IMR-90 (cell line): ENCODE data around the gene FAM3D. TPM values are rescaled to one million over a fixed set of nuclear protein-coding genes. Genes with fewer than 3 reads are reported as not detected.

Experiments
- ATAC-seq: fragments of 200-7000 bp; cut with Tn5 transposase; 2 replicates; pipeline ENCODE4 v1.9.1; 2020; ENCODE audit warnings: low read depth, mild to moderate bottlenecking, moderate library complexity
- BruUV-seq: library from RNA; stranded (reverse); fragments of 400-500 nt; replicated peaks from 2 replicates; lab custom pipeline; 2021; lab: Mats Ljungman, UMichigan
- CTCF ChIA-PET: fragments of 300-600 bp; formaldehyde crosslinking; extraction: SDS; loops from one replicate; lab custom pipeline; 2021; ENCODE audit warnings: antibody characterized with exemption; lab: Yijun Ruan, JAX
- POLR2A ChIA-PET: fragments of 300-600 bp; sonication (Branson Sonifier 250); formaldehyde crosslinking; loops from one replicate; lab custom pipeline; 2022; ENCODE audit warnings: antibody characterized with exemption; ENCODE audit not compliant: unreplicated experiment; lab: Charles Lee
- DNase-seq: peaks from one replicate; pipeline ENCODE4 v3.0.0; 2013
- H2AFZ ChIP-seq: replicated peaks from 2 replicates; pipeline ENCODE3; 2013; ENCODE audit warnings: low read length, mild to moderate bottlenecking; ENCODE audit not compliant: poor library complexity
- H2AK5ac ChIP-seq: 2 replicates; pipeline ENCODE4 v1.6.1; 2013; ENCODE audit warnings: low read depth, low read length, inconsistent platforms
- H2AK9ac ChIP-seq: replicated peaks from 2 replicates; pipeline ENCODE3; 2013; ENCODE audit warnings: mild to moderate bottlenecking, low read depth, low read length, moderate library complexity; ENCODE audit not compliant: poor library complexity
- H2BK120ac ChIP-seq: 2 replicates; pipeline ENCODE4 v1.6.1; 2013; ENCODE audit warnings: low read depth, low read length, inconsistent platforms
- H2BK15ac ChIP-seq: 3 replicates; pipeline ENCODE4 v1.6.1; 2013; ENCODE audit warnings: low read depth, low read length, inconsistent platforms
- H2BK20ac ChIP-seq: 2 replicates; pipeline ENCODE4 v1.6.1; 2013; ENCODE audit warnings: low read depth, mild to moderate bottlenecking, inconsistent platforms, low read length, moderate library complexity
- H2BK5ac ChIP-seq: 2 replicates; pipeline ENCODE4 v1.6.1; 2013; ENCODE audit warnings: mild to moderate bottlenecking, low read depth, low read length, inconsistent platforms; ENCODE audit not compliant: poor library complexity, severe bottlenecking
- H3K14ac ChIP-seq: replicated peaks from 2 replicates; pipeline ENCODE4 v1.6.1; 2013; ENCODE audit warnings: low read depth, low read length, inconsistent platforms
- H3K18ac ChIP-seq: 2 replicates; pipeline ENCODE4 v1.6.1; 2013; ENCODE audit warnings: low read depth, low read length, control low read depth
- H3K23ac ChIP-seq: 2 replicates; pipeline ENCODE4 v1.6.1; 2013; ENCODE audit warnings: low read depth, low read length, inconsistent platforms
- H3K27ac ChIP-seq: 2 replicates; pipeline ENCODE4 v1.5.1; 2013; ENCODE audit warnings: mild to moderate bottlenecking, control low read depth, low read length; ENCODE audit not compliant: insufficient read depth
- H3K27me3 ChIP-seq: 2 replicates; pipeline ENCODE4 v1.6.1; 2013; ENCODE audit warnings: low read length; ENCODE audit not compliant: control insufficient read depth, insufficient read depth
- H3K36me3 ChIP-seq: 2 replicates; pipeline ENCODE4 v1.6.1; 2013; ENCODE audit warnings: low read length, mixed read lengths; ENCODE audit not compliant: control insufficient read depth, insufficient read depth
- H3K4ac ChIP-seq: 2 replicates; pipeline ENCODE4 v1.6.1; 2013; ENCODE audit warnings: low read depth, low read length, inconsistent platforms
- H3K4me1 ChIP-seq: 2 replicates; pipeline ENCODE4 v1.6.1; 2013; ENCODE audit warnings: low read length, mixed read lengths; ENCODE audit not compliant: control insufficient read depth, insufficient read depth
- H3K4me2 ChIP-seq: 2 replicates; pipeline ENCODE4 v1.6.1; 2013; ENCODE audit warnings: low read depth, mild to moderate bottlenecking, control low read depth, low read length, moderate library complexity
- H3K4me3 ChIP-seq: 2 replicates; pipeline ENCODE4 v1.5.1; 2013; ENCODE audit warnings: low read depth, mild to moderate bottlenecking, control low read depth, low read length, moderate library complexity; ENCODE audit not compliant: insufficient read depth
- H3K56ac ChIP-seq: 2 replicates; pipeline ENCODE4 v1.6.1; 2013; ENCODE audit warnings: low read length, inconsistent platforms; ENCODE audit not compliant: insufficient read depth; ENCODE audit errors: extremely low read depth
- H3K79me1 ChIP-seq, 2 experiments: 2 replicates each; pipeline ENCODE4 v1.6.1; 2013; ENCODE audit warnings: low read length in 2 of 2, inconsistent platforms in 1 of 2, low read depth in 1 of 2
- H3K9ac ChIP-seq: 2 replicates; pipeline ENCODE4 v1.6.1; 2013; ENCODE audit warnings: low read depth, low read length, control low read depth
- H3K9me1 ChIP-seq: 2 replicates; pipeline ENCODE4 v1.6.1; 2013; ENCODE audit warnings: low read length, inconsistent platforms; ENCODE audit not compliant: insufficient read depth
- H3K9me3 ChIP-seq: 2 replicates; pipeline ENCODE4 v1.6.1; 2013; ENCODE audit warnings: low read length; ENCODE audit not compliant: control insufficient read depth, insufficient read depth
- H4K20me1 ChIP-seq: 2 replicates; pipeline ENCODE4 v1.6.1; 2013; ENCODE audit warnings: low read length, inconsistent platforms; ENCODE audit not compliant: insufficient read depth
- H4K5ac ChIP-seq: 2 replicates; pipeline ENCODE4 v1.6.1; 2013; ENCODE audit warnings: mild to moderate bottlenecking, low read depth, low read length, control low read depth
- H4K8ac ChIP-seq, 2 experiments: 2 replicates each; pipeline ENCODE4 v1.6.1; 2013; ENCODE audit warnings: low read depth in 2 of 2, low read length in 2 of 2, control low read depth in 1 of 2, inconsistent platforms in 1 of 2
- H4K91ac ChIP-seq: 2 replicates; pipeline ENCODE4 v1.6.1; 2013; ENCODE audit warnings: low read depth, low read length, inconsistent platforms; ENCODE audit not compliant: insufficient read depth
- BHLHE40 ChIP-seq: fragments of 150-350 bp; IDR thresholded peaks from 2 replicates; pipeline ENCODE4 v1.6.1; 2016; ENCODE audit warnings: mild to moderate bottlenecking, low read depth, low read length
- CEBPB ChIP-seq: IDR thresholded peaks from 2 replicates; pipeline ENCODE4 v1.6.1; 2012; ENCODE audit warnings: low read depth, low read length, improper control_type of control experiment
- CHD1 ChIP-seq: IDR thresholded peaks from 2 replicates; pipeline ENCODE4 v1.6.1; 2012; ENCODE audit warnings: low read depth, low read length, improper control_type of control experiment
- FOS ChIP-seq: fragments of 150-350 bp; IDR thresholded peaks from 2 replicates; pipeline ENCODE4 v1.6.1; 2016; ENCODE audit warnings: low read depth, low read length
- MAFK ChIP-seq: IDR thresholded peaks from 2 replicates; pipeline ENCODE4 v1.6.1; 2012; ENCODE audit warnings: low read depth, low read length, improper control_type of control experiment
- MAZ ChIP-seq: IDR thresholded peaks from 2 replicates; pipeline ENCODE4 v1.6.1; 2012; ENCODE audit warnings: low read depth, mild to moderate bottlenecking, low read length, improper control_type of control experiment, moderate library complexity, borderline replicate concordance
- MXI1 ChIP-seq: IDR thresholded peaks from 2 replicates; pipeline ENCODE4 v1.6.1; 2012; ENCODE audit warnings: low read depth, mild to moderate bottlenecking, low read length, moderate library complexity, borderline replicate concordance
- NFE2L2 ChIP-seq: fragments of 150-350 bp; IDR thresholded peaks from 2 replicates; pipeline ENCODE4 v1.6.1; 2016; ENCODE audit warnings: low read depth, mild to moderate bottlenecking, low read length
- POLR2A ChIP-seq: IDR thresholded peaks from 2 replicates; pipeline ENCODE4 v1.6.1; 2012; ENCODE audit warnings: mild to moderate bottlenecking, low read depth, low read length
- RAD21 ChIP-seq: IDR thresholded peaks from 2 replicates; pipeline ENCODE4 v1.6.1; 2012; ENCODE audit warnings: low read length, improper control_type of control experiment
- RCOR1 ChIP-seq: IDR thresholded peaks from 2 replicates; pipeline ENCODE4 v1.6.1; 2012; ENCODE audit warnings: mild to moderate bottlenecking, low read length, improper control_type of control experiment; ENCODE audit not compliant: insufficient replicate concordance
- RFX5 ChIP-seq: IDR thresholded peaks from 2 replicates; pipeline ENCODE4 v1.8.0; 2012; ENCODE audit warnings: low read depth, mild to moderate bottlenecking, low read length, moderate library complexity
- SMC3 ChIP-seq: fragments of 150-350 bp; IDR thresholded peaks from 2 replicates; pipeline ENCODE4 v1.6.1; 2016; ENCODE audit warnings: low read depth, mild to moderate bottlenecking, antibody characterized with exemption, low read length, moderate library complexity
- WGBS, 2 experiments: methylation state at CpG; one replicate each; pipeline versions ENCODE4 v1.1.5 to v1.1.7; 2013; ENCODE audit warnings: missing lambda C conversion rate in 2 of 2; ENCODE audit not compliant: insufficient read length in 1 of 2; ENCODE audit errors: extremely low coverage in 2 of 2; 5-methylcytosine and 5-hydroxymethylcytosine counted together
- dilution Hi-C: fragments of 300-500 bp; cut with HindIII; formaldehyde crosslinking; loops from one replicate; pipeline ENCODE4 v1.14.3; 2018; ENCODE audit warnings: low sequenced_read_pairs; ENCODE audit not compliant: unreplicated experiment
- in situ Hi-C: fragments of 300-500 bp; cut with MboI; formaldehyde crosslinking; loops from 3 replicates; pipeline ENCODE4 v1.14.3; 2019; ENCODE audit warnings: low sequenced_read_pairs, inconsistent platforms, mixed read lengths
- intact Hi-C: fragments of 100-400 bp; cut with micrococcal nuclease; formaldehyde crosslinking; loops from 2 replicates; pipeline ENCODE4 v1.10.0; 2022
- polyA plus RNA-seq, 3 experiments: library from polyadenylated mRNA; depleted of rRNA; stranded (reverse); fragments of >200 nt; gene quantifications; 2 replicates each; pipeline ENCODE4 v1.2.3, GENCODE V29; 2012; ENCODE audit warnings: low replicate concordance in 1 of 3
- total RNA-seq: library from RNA; depleted of rRNA; stranded (reverse); fragments of >200 nt; gene quantifications from 2 replicates; pipeline ENCODE4 v1.2.3, GENCODE V29; 2012
- TF ChIP-seq, protein P1 (sequence below): fragments of 150-350 bp; IDR thresholded peaks from 2 replicates; pipeline ENCODE4 v1.6.1; 2017; ENCODE audit warnings: mild to moderate bottlenecking, antibody characterized with exemption, low read length, low read depth
- TF ChIP-seq, protein P2 (sequence below): fragments of 150-350 bp; IDR thresholded peaks from 2 replicates; pipeline ENCODE4 v1.6.1; 2016; ENCODE audit warnings: low read depth, mild to moderate bottlenecking, low read length, moderate library complexity, borderline replicate concordance

FAM3D gene
- total and polyA plus RNA-seq, 2 of the 4 experiments (the other 2 are of a cell fraction) = not detected

DNA sequence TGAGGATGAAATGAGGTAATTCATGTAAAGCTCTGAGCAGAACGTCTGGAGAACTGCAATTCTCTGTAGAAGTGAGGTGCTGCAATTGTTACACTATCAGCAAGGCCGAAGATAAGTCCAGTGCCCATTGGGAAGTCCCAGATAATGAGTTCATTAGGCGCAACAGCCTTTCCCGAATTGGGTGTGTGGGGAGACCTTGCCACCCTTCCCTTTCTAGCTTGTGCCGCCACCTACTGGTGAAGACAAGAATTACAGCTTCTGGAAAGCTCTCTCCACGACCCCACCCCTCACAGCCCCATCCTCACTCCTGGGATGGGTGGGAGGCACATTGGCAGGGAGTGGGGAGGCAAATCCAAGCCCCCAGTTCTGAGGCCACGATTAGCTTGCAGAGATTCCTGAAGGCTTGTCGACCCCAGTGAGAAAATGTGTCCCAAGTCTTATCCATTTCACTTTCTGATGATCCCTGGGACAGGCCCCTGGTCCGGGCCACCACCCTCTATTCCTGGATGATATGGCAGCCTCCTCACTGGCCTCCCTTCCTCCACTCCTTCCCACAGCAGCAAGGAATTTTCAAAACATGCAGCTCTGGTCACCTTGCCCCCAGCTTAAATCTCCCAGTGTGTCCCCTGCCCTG, 36.4 kb downstream of the FAM3D start:
- peaks cover 23% of the 10 kb centered on the region for H3K4me1 ChIP-seq
- H3K36me3 ChIP-seq = no peaks in the 10 kb centered on the region
- no peak overlapping the region for H3K27ac ChIP-seq
- H3K4me3 ChIP-seq = no peak overlapping the region
- DNase-seq (peak; percentile 57), ATAC-seq (peak; percentile 66)
- peak overlapping the region; percentile 75 for H2AFZ ChIP-seq
- ChIA-PET CTCF (interaction anchor here (1.0 to 5.7 kb wide), 11 partner anchors 8 to 138 kb away, joined by 3 to 69 read pairs (median 5); partner anchors contain the start of gene KCTD6), POLR2A (no interaction called here)
- no peak overlapping the region for H4K5ac ChIP-seq
- H3K79me1 ChIP-seq = no peaks in the 10 kb centered on the region
- WGBS, 2 experiments = 40% methylated on average over 3 of the region's 9 CpGs; no CpG with 5 or more reads in 1 of the 2 experiments
- no peaks in the 10 kb centered on the region for H4K20me1 ChIP-seq
- peak overlapping the region; percentile 59 for H2AK9ac ChIP-seq
- H3K23ac ChIP-seq = no peak overlapping the region
- no peak overlapping the region for H3K56ac ChIP-seq
- H4K8ac ChIP-seq = peak overlapping the region in 1 of 2 experiments; percentile 58; a peak in 2 of 4 replicates
- peak overlapping the region; percentile 68 for H4K91ac ChIP-seq
- H3K9me1 ChIP-seq = peaks cover 11% of the 10 kb centered on the region; the same call in 1 of the 2 replicates
- BruUV-seq = no TSS peak
- H3K18ac ChIP-seq = no peak overlapping the region
- H3K4ac ChIP-seq = peak overlapping the region; percentile 71
- dilution Hi-C loops = no loop called here
- in situ Hi-C loops = loop anchor here (25.0 kb wide), 1 partner anchor 1182 kb away; no protein-coding TSS in a partner anchor
- peak overlapping the region; percentile 33; the same call in 2 of the 3 replicates for H2BK15ac ChIP-seq
- H3K27me3 ChIP-seq = no peaks in the 10 kb centered on the region
- H2BK5ac ChIP-seq = no peak overlapping the region
- no peak overlapping the region for H3K4me2 ChIP-seq
- H2BK120ac ChIP-seq = peak overlapping the region; percentile 96
- H3K9ac ChIP-seq = no peak overlapping the region
- H2BK20ac ChIP-seq = peak overlapping the region; percentile 82
- intact Hi-C loops = loop anchor here (1.0 to 2.0 kb wide), 3 partner anchors 62 to 139 kb away; no protein-coding TSS in a partner anchor
- peak overlapping the region; percentile 2; the same call in 1 of the 2 replicates for H3K14ac ChIP-seq
- H2AK5ac ChIP-seq = peak overlapping the region; percentile 25; the same call in 1 of the 2 replicates
- H3K9me3 ChIP-seq = no peaks in the 10 kb centered on the region
- no peak for TF ChIP-seq RCOR1
- TF ChIP-seq, protein P1, sequence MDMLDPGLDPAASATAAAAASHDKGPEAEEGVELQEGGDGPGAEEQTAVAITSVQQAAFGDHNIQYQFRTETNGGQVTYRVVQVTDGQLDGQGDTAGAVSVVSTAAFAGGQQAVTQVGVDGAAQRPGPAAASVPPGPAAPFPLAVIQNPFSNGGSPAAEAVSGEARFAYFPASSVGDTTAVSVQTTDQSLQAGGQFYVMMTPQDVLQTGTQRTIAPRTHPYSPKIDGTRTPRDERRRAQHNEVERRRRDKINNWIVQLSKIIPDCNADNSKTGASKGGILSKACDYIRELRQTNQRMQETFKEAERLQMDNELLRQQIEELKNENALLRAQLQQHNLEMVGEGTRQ = no peak
- TF ChIP-seq, protein P2, sequence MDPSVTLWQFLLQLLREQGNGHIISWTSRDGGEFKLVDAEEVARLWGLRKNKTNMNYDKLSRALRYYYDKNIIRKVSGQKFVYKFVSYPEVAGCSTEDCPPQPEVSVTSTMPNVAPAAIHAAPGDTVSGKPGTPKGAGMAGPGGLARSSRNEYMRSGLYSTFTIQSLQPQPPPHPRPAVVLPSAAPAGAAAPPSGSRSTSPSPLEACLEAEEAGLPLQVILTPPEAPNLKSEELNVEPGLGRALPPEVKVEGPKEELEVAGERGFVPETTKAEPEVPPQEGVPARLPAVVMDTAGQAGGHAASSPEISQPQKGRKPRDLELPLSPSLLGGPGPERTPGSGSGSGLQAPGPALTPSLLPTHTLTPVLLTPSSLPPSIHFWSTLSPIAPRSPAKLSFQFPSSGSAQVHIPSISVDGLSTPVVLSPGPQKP = no peak
- TF ChIP-seq POLR2A = no peak
- peak; percentile 66 for TF ChIP-seq SMC3
- no peak for TF ChIP-seq NFE2L2
- no peak for TF ChIP-seq FOS
- TF ChIP-seq MXI1 = no peak
- peak; percentile 85 for TF ChIP-seq RAD21
- no peak for TF ChIP-seq MAFK
- no peak for TF ChIP-seq CEBPB
- TF ChIP-seq RFX5 = no peak
- no peak for TF ChIP-seq CHD1
- no peak for TF ChIP-seq BHLHE40
- peak; percentile 70; the same call in 1 of the 2 replicates for TF ChIP-seq MAZ
